Stimulated activated CD8-positive, alpha-beta memory T cell treated with anti-CD3 and anti-CD28 coated beads, Interleukin-4, amount 100 ng/mL, for 48 hours (primary cell): ENCODE data around the gene SMAD3.

Experiments used
- DNase-seq: peaks from one replicate; pipeline ENCODE4 v3.0.0-alpha.2; 2020

Gene SMAD3

DNA sequence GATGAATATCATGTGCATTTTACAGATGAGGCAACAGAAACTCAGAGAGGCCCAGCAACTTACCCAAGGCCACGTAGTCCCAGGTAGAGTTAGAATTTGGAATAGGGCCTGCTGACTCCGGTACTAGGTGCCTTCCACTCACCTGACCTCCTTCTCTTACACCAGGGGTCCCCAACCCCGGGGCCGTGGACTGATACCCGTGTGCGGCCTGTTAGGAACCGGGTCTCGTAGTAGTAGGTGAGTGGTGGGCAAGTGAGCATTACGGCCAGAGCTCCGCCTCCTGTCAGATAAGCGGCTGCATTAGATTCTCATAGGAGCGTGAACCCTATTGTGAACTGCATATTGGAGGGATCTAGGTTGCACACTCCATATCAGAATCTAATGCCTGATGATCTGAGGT, 64.8 kb downstream of the SMAD3 start:
- no peak for DNase-seq

DNA sequence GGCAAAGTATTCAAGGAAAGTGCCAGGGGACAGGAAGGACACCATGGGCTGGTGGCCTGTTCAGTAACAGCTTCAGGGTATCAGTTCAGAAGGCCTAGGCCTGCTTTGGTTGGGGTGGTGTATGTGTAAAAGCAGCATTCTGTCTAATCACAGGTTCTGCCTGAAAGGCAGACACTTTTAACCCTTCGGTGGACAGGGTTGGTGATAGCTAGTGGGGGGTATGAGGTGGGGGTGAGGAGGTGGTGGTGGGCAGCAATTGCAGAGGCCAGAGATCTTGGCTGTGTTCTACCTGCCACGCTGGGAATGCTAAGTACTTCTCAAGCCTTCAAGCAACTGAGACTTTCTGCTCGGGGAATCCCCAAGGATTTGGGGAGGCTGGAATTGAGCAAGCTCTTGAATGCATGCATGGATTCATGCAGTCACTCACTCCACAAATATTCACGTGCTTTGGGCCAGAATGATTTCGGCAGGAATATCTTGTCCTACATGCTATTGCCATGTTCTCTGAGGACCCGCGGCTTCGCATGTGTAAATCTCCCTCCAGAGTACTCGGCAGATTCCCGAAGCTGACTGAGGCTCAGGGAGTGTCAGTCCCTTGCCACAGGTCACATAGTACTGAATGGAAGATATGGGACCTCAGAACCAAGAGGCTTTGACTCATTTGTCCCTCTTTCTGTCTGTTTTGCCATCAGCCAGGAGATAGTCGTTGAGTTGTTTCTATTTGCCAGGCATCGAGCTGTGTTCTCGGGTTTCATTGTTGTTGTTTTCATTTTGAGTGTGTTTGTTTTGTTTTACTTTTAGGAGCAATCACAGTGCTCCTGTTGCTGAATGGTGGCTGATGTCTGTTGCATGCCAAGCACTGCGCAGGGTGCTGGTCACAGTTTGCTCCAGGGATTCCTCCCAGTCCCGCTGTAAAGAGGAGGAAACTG, 65.5 kb downstream of the SMAD3 start:
- DNase-seq: no peak

DNA sequence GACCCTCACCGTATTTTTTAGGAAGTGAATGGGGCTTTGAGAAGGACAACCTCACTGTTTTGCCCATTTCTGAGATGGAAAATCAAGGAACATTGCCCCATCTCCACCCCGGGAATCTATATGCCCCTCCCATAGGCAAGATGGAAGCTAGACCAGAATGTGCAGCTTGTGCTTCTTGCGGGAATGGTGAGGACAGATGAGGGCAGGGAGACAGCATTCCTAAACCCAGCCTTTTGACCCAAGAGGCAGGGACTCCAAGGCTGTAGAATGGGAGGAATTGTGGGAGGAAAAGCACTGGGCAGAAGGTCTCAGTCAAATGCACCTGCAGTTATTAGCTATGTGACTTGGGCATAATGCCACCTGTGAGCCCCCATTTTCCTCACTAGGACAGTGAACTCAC, 66.9 kb downstream of the SMAD3 start:
- no peak for DNase-seq

DNA sequence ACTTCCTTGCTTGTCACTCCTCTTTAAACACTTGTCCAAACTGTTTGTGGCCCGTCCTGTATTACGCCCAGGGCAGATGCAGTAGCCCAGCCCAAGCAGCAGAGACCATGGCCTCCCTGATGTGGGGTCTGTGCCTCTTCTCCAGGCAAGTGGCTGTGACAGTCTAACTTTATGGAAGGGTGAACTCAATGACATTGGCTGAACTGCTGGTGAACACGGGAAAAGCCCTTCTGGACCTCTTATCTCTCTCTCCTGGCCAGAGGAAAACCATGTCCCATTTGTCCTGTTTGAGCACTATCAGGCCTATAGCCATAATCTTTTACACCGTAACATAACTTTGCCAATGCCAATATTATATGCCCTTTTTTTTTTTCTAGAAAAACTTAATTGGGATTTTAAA, 67.6 kb downstream of the SMAD3 start:
- DNase-seq: no peak

DNA sequence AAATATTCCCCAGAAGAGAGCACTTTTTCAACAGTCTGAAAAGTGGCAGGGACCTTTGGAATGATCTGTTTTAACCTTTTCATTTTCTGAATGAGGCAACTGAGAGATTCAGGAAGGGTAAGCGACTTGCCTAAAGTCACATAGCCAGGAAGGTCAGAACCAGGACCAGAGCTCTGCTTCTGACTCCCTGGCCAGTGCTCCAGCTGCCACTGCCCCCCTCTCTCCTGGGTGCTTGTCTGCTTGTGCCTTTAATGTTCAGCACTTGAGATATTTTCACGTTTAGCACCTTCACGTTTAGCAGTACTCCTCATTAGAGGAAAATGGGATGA, 68.3 kb downstream of the SMAD3 start:
- DNase-seq: no peak

DNA sequence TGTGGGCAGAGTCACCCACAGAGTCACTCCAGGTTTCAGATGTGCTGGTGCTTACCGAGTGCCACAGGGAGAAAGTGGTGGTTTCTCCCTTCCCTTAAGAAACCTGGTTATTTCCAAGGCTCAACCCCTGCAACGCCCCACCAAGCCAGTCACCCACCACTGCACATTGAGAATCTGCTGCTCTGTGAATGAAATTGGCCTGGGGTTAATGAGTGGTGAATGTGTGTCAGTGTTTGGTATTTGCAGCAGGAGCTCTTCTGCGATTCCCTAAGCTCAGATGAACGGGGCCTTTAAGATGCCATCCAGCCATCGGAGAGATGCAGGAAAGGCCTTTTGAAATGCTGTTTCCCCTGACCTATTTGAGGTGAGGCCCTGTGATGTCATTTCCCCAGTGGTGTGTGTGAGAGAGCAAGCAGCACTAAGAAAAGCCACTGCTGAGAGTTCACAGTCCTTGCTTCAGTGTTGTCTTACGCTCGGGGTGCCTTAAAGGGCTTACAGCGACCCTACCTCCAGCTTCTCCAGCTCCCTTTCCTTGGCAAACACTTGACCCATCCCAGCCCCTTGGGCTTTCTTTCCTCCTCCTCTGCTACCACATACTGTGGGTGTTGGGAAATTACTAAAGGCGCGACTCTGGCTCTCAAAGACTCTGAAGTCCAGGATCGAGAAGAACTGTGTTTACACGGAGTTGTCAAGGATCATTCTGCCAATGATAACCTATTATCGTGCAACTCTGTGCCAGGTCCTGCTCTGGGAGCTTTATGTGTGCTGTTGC, 68.9 kb downstream of the SMAD3 start:
- peak; percentile 66 for DNase-seq

DNA sequence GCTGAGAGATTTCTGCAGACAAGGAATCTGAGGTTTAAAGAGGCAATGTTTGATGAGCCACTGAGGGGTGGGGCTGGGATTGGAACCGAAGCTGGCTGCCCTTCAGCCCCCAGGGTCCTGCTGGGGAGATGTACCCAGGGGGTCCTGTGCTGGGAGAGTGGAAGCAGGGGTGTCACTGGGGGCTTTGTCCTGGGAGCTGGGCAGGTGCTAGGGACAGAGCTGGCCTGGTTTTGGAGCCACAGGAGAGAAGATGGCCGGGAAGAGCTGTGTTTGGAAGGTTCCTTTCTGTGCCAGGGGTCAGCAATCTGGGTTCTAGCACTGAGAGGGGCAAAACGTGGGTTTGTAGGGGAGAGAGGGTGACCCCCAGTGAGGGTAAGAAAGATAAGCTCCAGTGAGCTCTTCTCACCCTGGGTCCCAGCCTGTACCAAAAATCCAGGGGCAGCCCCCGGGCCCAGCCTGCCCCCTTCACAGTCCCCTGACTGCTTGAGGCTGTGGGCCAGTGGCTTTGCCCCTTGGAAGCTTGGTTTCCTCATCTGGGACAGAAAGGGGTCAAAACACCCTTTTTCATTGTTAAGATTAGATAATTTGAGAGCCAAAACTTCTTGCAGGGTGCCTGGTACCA, 69.6 kb downstream of the SMAD3 start:
- no peak for DNase-seq

DNA sequence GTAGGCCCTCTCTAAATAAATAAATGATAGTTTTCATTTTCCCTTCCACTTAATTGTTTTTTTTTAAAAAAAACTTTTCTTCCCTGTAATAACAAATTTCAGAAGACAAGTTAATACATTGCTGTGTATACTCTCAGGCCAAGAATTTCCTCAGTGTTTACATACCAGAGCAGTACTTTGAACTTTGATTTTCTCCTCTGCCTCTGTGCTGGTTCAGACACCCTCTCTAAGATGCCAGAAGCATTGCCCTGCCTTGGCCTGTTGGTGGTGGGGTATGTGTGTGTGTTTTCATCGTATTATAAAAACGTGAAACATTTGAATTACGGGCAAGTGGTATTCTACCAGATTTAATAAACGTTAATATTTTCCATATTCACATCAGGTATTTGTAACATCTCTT, 70.1 kb downstream of the SMAD3 start:
- DNase-seq: no peak

DNA sequence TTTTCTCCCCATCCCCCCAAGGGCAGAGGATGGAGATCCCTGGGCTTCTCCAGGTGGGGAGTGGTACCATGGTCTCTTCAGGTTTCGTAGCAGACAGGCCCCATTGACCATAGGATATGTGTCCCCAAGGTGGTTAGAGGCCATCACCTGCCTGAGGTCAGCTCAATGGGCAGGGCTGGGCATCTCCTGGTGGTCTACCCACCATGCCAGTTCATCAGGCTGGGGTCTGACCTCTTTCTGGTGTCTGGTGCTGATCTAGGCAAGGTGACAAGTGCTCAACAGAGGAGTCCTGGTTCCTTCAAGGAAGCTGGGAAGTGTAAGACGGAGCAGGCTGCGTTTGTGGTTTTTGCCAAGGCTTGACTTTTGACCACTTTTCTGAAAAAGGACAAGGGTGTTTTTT, 71.4 kb downstream of the SMAD3 start:
- no peak for DNase-seq

DNA sequence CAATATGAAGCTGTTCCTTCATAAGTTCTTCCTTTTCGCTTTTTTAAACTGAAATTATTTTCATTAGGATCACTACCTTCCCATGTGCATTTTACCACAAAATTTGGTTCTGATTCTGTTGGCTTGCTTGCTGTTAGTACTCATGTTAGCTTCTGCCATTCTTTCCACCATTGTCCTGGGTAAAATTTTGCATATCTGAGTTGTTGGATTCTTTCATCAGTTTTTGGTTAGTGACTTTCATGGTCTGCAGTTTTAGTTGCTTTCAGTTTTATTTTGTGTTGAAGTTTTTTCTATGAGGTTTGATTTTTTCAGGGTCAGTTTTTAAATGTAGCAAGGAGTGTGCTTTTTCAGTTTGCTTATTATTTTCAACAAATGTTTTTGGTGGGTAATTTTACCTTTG, 71.9 kb downstream of the SMAD3 start:
- DNase-seq: no peak

DNA sequence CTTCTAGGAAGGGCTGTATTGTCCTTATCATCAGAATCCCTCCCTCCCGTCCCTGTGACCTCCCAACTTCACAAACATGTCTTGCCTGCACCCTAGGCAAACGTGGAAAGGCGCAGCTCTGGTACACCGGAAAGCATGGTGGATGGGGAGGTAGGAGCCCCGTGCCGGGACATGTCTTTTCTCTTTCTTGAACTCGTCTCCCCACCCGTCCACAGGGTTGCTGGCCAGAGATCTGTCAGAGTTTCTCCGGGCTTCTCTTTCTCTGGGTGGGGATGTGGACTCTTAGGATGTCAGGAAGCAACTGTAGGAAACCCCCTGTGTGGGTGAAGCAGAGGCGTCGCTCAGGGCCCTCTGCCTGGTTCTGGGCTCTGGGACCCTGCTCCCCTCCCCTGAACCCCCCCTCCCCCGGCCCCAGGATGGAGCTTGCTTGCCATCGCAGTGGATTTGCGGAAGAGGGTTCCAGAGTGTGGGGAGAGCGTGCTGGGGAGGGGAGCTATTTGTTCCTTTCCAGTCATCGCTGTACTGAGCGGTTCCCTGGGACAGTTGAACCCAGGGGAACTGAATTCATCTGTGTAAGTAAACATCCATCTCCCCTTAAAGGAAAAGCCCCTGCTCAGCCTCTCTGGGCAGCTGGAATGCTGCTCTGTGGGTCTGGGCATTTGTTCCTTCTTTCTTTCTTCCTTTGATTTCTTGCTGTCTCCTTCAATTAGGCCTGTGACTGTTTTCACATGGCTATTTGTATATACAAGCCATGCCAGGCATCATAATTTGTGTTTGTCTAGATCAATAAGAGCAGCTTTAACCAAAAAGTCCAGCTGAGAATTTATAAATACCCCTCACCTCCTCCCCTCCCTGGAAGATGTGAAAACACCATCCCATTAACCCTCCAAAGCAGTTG, 72.8 kb downstream of the SMAD3 start:
- no peak for DNase-seq

DNA sequence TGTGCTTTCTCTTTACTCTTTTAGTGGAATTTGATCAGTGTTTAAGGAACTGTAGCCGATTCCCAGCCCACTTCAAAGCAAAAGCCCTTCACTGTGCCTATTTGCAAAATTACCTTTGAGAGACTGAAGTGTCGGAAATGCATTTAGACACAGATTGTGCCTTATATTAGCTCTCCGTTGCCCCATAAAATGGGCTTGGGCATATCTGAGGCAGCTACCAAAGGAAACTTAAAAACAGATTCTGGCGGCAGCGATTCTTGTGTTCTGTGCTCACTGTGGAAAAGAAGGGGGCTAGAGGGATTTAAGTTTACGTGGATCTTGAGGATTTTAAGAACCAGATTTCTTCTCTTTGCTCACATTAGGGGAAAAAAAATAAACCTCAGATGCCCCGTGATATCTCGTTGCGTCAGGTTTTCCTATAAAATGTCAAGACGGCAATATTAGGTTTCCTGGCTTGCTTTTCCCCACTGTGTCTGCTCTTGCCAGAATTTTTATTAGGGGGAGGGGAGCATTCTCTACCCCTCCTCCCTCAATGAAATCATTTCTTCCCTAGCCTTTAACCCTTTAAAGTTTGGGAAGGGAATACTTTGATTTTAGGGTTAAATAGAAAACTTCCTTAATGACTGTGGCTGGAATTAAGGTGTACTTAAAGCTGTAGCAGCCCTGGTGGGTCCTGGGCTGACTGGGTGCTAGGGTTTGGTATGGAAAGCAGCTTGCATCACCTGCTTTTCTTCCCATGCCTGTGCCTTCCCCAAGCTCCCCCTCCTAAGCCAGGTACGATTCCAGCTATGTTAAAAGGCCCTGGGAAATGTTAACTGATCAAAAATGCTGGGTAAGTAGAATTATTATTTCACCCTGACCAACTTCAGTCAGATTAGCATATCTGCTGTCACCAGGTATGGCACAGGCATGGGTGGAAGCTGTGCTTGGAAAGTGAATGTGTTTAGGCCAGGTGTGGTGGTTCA, 73.8 kb downstream of the SMAD3 start:
- no peak for DNase-seq

DNA sequence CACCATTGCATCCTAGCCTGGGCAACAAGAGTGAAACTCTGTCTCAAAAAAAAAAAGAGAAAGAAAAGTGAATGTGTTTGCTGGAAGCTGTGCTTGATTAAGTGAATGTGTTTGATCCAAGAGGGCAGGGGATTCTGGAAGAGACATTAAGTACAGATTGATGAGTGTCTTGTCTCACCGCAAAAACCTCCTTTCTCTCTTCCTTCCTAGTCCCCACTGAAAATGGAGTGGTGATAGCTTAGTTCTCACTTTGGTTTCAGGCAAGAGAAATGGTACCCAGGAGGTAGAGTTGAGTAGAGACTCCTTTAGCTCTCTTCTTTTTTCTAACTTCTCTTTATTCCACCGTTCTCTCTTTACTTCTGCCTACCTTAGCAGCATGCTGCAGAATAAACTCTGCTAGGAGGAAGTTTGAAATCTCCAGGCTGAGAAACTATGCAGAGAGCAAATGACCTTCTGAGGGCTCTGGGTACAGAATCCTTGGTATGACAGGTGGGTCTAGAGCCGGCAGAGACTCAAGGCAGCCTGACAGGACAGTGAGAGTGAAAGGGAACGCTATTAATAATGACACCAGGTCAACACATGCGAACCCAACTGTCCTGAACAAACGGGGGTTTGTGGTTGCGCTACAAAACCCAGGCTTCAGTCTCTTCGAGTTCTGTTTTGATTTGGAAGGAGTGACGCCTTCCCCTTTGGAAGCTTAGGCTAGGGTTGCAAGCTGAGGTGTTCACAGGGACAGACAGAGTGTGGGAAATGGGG, 74.9 kb downstream of the SMAD3 start:
- DNase-seq: no peak

DNA sequence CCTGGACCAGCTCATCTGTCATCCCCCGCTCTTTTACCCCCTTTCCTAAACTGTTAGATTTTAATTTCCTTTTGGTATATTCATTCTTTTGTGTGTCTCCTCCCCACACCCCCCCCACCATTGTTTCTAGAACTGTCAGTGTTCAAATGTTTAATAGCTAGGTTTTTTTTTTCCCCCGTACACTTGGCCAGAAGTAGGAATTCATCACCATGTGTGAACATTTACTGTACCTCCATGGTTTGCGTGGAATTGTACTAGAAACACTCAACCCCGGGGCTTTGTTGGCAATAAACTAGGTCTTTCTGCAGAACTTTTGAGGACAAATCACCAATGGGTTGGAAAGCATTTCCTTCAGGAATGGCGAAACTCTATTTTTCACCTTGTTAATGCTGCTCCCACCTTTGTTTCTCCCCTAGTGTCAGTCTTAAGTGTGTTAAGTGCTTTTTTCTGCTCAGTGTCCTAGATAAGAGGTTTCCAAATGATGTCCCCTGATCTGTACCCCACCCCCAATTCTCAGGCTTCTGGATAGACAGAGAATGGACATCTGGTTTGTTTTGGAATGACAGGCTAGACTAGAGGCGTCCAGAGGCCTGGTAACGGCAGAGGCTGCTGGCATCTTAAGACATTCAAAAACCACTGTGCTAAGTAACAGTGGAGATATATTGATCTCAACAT, 76.8 kb downstream of the SMAD3 start:
- DNase-seq: no peak

DNA sequence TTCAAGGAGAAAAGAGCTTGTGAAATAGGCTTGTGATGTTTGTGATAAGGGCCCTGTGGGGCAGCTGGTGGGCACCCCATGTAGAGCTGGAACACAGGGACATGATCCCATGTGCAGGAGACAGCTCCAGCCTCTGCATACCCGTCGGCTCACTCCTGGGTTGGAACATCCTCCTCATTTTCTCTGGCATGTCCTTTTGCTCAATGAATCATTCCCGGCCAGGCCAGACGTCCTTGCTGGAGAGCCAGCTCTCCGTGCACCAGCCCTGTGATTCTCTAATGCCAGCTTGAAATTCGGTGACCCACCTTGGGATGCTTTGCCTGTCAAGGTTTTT, 77.3 kb downstream of the SMAD3 start:
- no peak for DNase-seq

DNA sequence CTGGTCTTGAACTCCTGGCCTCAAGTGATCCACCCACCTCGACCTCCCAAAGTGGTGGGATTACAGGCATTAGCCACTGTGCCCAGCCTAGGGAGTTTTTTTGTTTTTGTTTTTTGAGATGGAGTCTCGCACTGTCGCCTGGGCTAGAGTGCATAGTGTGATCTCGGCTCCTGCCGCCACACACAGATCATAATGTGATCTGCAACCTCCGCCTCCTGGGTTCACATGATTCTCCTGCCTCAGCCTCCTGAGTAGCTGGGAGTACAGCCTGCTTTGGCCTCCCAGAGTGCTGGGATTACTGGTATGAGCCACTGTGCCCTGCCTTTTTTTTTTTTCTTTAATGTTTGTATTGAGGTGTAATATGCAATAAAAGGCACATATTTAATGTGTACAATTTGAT, 78.2 kb downstream of the SMAD3 start:
- no peak for DNase-seq

DNA sequence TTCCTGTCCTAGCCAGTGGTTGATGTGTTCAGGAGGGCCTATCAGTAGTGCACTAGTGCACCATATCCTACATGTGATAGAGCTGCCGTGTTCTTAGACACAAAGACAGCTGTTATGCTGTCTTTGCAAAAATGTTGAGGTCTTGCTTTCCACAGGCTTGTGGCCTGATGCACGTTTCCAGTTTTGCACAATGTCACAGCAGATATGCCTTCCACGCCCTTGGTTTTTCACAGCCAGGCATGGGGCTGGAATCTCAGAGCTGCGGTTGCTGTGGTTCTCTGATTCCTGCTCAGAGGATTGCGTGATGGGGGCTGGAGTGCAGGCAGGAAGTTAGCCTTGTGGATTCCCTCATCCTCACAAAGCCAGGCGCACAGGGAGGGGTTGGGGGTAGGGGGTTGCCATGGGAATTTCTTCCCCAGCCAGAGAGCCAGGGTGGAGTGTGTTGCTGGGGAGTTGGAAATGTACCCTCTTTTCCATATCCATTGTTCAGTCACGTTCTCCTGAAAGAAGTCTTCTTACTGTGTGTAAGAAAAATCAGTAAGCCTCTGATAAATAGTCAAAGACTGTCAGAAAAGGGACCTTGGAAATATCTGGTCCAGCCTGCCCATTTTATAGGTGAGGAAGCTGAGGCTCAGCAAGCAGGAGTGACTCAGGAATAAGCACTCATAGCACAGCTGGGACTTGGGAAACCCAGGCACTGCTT, 79.4 kb downstream of the SMAD3 start:
- DNase-seq: no peak

DNA sequence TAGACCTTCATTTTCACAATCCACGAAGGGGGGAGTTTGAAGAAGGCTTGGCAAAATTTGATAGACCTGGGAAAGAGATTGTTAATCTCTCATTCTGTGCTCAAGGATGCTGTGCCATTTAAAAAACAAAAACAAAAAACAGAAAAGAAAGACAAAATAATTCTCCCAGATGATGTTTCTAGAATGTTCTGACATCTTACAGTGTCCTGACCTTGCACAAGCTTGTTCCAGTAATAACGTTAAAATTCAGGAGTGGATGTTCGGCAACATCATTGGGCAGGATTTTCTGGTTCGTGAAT, 79.9 kb downstream of the SMAD3 start:
- no peak for DNase-seq

DNA sequence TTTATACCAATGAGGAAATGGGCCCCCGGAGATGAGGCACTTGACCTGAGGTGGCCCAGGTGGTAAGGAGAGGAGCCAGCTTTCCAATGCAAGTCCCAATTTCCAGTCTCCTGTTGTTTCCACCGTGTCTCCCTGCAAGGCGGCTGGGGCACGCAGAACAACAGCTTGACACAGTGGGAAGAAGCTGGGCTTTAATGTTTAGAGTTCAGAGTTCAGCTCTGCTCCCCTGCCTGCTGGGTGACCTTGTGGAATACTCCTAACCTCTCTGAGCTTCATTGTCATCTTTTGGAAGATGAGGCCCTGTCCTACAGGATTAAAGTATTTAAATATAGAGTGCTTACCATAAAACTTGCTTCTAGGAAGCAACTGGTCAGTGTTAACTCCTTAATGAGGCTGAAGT, 80.3 kb downstream of the SMAD3 start:
- DNase-seq: no peak

DNA sequence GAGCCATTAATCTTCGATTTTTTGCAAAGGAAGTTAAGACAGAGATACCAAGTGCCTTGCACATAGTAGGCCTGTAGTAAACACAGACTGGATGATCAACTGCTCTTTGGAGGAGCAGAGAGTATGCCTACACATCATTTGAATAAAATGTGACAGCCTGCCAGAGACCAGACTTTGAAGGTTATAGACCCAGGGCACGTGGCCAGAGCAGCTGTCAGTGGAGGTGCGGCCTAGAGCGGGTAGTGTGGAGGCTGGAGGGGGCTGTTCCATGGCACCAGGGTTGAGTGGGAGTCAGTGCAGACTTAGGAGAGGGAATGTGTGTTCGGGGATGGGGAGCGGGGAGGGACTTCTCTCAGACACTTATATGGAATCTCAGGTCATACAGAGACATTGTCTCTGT, 80.8 kb downstream of the SMAD3 start:
- DNase-seq: no peak
